ENCODE data around the gene XYLB. TPM values are rescaled to one million over a fixed set of nuclear protein-coding genes. Genes with fewer than 3 reads are reported as not detected.

Gene XYLB
- total RNA-seq, 2 experiments from 2014 or later, result 2.5 to 2.8 TPM

DNA sequence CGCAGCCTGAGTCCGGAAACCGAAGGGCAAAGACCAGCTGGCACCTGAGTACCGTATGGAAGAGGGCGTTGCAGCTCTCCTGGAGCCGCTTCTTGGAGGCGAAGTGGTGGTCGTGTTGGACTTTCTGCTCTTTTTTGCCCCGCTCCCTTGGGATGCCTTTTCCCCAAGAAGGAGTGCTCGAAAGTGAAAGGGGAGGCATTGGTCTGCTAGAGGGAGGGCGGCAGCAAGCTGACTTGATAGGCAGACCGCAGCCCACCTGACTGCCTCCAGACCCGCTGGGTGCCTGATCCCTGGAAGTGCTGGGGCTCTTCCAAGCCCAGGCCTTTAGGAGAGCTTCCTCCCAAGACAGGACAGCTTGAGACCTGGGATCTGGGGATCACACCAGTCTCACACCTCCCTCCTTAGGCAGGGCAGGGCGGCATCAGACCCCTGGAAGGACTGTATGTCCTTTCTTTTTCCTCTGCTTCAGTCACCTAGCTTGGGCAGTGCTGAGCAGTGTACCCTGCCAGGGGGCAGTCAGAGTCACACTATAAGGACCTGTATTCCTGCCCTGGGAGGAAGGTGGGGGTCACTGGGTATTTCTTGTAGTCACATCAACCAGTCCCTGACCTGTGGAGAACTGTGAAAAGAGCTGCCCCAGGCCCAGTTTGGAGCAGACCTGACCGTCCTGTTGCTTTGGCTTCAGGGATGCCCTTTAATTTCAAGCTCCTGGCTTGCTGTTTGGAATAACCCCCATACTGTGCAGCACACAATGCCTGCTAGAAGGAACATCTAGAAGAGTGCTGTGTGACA, 109.2 kb downstream of the XYLB start:
- intact Hi-C loops (cut with micrococcal nuclease), result loop anchor here (2.0 kb wide), 2 partner anchors 319 to 461 kb away; partner anchors contain the start of gene ACAA1
- peaks cover 3% of the 10 kb centered on the region for H3K36me3 Mint-ChIP-seq (ENCODE audit: low read depth)

DNA sequence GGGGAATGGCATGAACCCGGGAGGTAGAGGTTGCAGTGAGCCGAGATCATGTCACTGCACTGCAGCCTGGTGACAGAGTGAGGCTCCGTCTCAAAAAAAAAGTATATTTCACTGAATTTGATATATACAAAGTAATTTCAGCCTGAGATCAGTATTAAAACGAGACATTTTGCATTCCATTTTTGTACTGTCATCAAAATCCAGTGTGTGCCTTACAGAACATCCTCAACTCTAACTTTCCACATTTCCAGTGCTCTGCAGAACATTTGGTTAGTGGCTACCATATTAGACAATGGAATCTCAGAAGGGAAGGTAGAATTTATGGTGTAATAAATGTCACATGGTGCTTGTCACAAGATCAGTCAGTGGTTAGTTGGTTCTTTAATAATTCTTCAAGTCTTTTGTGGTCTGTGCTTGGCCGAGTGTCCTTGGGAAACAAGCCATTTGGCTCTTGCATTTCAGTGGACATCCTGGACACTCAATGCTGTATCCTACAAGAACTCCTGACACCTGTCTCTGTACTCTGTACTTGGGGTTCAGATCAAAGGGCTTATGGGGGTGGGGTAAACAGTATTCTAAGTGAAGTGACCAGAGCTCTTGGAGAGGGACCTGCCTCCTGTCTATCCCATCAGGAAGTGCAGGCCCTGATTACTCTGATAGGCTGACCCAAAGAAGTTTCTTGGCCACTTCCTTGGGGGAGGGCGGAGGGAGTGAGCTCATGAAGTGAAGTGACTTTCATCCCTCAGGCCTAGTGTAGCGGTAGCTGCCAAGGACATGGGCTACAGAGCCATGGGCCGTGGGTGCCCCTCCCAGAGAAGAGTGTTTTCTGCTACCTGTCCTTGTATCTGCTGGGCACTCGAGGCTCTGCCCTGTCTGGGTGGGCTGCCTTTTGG, 110.8 kb downstream of the XYLB start:
- H3K9me3 Mint-ChIP-seq, result no peaks in the 10 kb centered on the region
- H3K4me1 Mint-ChIP-seq (ENCODE audit: low read depth), result peaks cover 2% of the 10 kb centered on the region
- CTCF ChIA-PET, result interaction anchor here (1.3 kb wide), 1 partner anchor 461 kb away, joined by 3 read pairs; no protein-coding TSS in a partner anchor
- H3K4me3 Mint-ChIP-seq, result no peak overlapping the region
- no peak overlapping the region for H3K27ac Mint-ChIP-seq
- peaks cover 1% of the 10 kb centered on the region for H3K36me3 Mint-ChIP-seq (ENCODE audit: low read depth)
- intact Hi-C loops (cut with micrococcal nuclease), result no loop called here
- DNase-seq, result no peak
- no peaks in the 10 kb centered on the region for H3K27me3 Mint-ChIP-seq (ENCODE audit: low read depth)

More for the DNA sequence above, 109.2 kb downstream of the XYLB start:
- peak; percentile 61 for DNase-seq
- Mint-ChIP-seq H3K4me3 (peak overlapping the region; percentile 96), H3K27ac (no peak overlapping the region), H3K4me1 (ENCODE audit: low read depth) (peaks cover 2% of the 10 kb centered on the region), H3K27me3 (ENCODE audit: low read depth) (no peaks in the 10 kb centered on the region), H3K9me3 (peaks cover 2% of the 10 kb centered on the region)
- CTCF ChIA-PET, result interaction anchor here (1.3 to 1.6 kb wide), 4 partner anchors 24 to 459 kb away, joined by 3 to 6 read pairs (median 4); partner anchors contain the start of gene XYLB

GRCh38 chr3:38458796-38459498, 112.4 kb downstream of the XYLB start:
- DNase-seq, result no peak
- CTCF ChIA-PET, result no interaction called here
- no peaks in the 10 kb centered on the region for H3K27me3 Mint-ChIP-seq (ENCODE audit: low read depth)
- H3K9me3 Mint-ChIP-seq, result no peaks in the 10 kb centered on the region
- no peak overlapping the region for H3K4me3 Mint-ChIP-seq
- no peak overlapping the region for H3K27ac Mint-ChIP-seq
- peaks cover 1% of the 10 kb centered on the region for H3K36me3 Mint-ChIP-seq (ENCODE audit: low read depth)
- intact Hi-C loops (cut with micrococcal nuclease), result no loop called here
- H3K4me1 Mint-ChIP-seq (ENCODE audit: low read depth), result peaks cover 2% of the 10 kb centered on the region

- Mint-ChIP-seq H3K27me3 (ENCODE audit: low read depth) (no peaks in the 10 kb centered on the region), H3K9me3 (no peaks in the 10 kb centered on the region), H3K27ac (no peak overlapping the region), H3K36me3 (ENCODE audit: low read depth) (peaks cover 2% of the 10 kb centered on the region), H3K4me1 (ENCODE audit: low read depth) (no peaks in the 10 kb centered on the region), H3K4me3 (no peak overlapping the region)
- DNase-seq, result no peak
- intact Hi-C loops (cut with micrococcal nuclease), result no loop called here
- CTCF ChIA-PET, result no interaction called here
Observed at GRCh38 chr3:38459499-38460048, 113.0 kb downstream of the XYLB start.

- CTCF ChIA-PET, result no interaction called here
- Mint-ChIP-seq H3K4me3 (no peak overlapping the region), H3K27me3 (ENCODE audit: low read depth) (no peaks in the 10 kb centered on the region), H3K4me1 (ENCODE audit: low read depth) (no peaks in the 10 kb centered on the region), H3K36me3 (ENCODE audit: low read depth) (peaks cover 1% of the 10 kb centered on the region), H3K27ac (no peak overlapping the region), H3K9me3 (no peaks in the 10 kb centered on the region)
- intact Hi-C loops (cut with micrococcal nuclease), result no loop called here
- no peak for DNase-seq
Observed at GRCh38 chr3:38460377-38461270, 114.0 kb downstream of the XYLB start.

Other genes with a start within 250 kb of the XYLB start
- 10 to 100 TPM; 57.5 to 58.7 TPM for gene ACAA1, start 209.7 kb upstream of the XYLB start, total RNA-seq
- gene MYD88, start 208.1 kb upstream of the XYLB start, total RNA-seq, result 10 to 100 TPM; 16.6 to 19.3 TPM
- gene OXSR1, start 181.2 kb upstream of the XYLB start, total RNA-seq, result 10 to 100 TPM; 33.8 to 35.0 TPM
- not detected for gene SLC22A13, start 81.0 kb upstream of the XYLB start, total RNA-seq
- not detected for gene SLC22A14, start 64.5 kb upstream of the XYLB start, total RNA-seq
- 1 to 10 TPM; 6.5 to 6.9 TPM for gene ACVR2B, start 107.1 kb downstream of the XYLB start, total RNA-seq
- 10 to 100 TPM; 15.9 to 17.3 TPM for gene EXOG, start 149.6 kb downstream of the XYLB start, total RNA-seq